Measurements from ENCODE around the gene TMEM131. TPM values are rescaled to one million over a fixed set of nuclear protein-coding genes. Genes with fewer than 3 reads are reported as not detected.

TMEM131 gene
- total RNA-seq, 2 donors from 2014 or later: 49.5 to 52.0 TPM

DNA sequence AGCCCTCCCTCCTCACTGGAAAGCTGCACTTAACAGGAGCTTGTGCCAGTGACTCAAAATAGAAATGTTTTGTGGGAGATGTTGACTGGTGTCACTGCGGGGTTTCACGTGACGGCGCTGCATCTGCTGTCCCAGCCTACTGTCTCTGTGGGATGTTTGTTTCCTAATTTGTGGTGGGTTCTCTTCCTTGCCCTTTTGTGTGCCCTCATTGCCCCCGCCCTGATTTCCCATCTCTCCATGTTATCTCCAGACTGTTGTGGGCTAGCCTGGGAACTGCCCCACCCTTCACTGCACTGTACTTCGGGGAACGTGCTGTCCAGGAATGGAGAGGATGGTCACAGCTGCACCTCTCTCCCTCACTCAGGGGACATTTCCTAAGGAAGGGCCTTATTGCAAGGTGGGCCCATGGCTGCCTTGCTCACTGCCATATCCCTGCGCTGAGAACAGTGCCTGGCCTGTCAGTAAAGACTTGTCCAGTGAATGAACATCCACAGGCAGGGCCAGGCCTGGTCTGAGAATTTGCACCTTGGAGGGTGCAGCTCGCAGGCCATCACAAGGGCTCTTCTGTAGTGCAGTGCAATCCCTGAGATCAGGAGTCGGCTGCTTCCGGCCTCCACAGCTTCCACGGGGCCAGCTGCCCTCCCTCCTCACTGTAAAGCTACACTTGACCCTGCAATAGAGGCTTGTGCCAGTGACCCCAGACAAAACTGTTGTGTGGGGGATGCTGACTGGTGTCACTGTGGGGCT is 264.3 kb downstream of the TMEM131 start:
- Histone ChIP-seq H3K27me3 (replicated peaks; ENCODE audit: insufficient read depth) (no peaks in the 10 kb centered on the region), H3K9me3 (peaks cover 9% of the 10 kb centered on the region), H3K36me3 (no peaks in the 10 kb centered on the region), H3K4me1 (ENCODE audit: control insufficient read depth in 1 of 2, low read depth in 2 of 2) (peaks cover 0 to 10% of the 10 kb centered on the region in 2 donors), H3K27ac (no peak overlapping the region), H3K4me3 (no peak overlapping the region)
- ATAC-seq (ENCODE audit: insufficient number of reproducible peaks, low FRiP score, low read depth) (no peak), DNase-seq (ENCODE audit: low spot score) (no peak)
- TF ChIP-seq CTCF (IDR thresholded peaks at IDR 0.05): no peak

DNA sequence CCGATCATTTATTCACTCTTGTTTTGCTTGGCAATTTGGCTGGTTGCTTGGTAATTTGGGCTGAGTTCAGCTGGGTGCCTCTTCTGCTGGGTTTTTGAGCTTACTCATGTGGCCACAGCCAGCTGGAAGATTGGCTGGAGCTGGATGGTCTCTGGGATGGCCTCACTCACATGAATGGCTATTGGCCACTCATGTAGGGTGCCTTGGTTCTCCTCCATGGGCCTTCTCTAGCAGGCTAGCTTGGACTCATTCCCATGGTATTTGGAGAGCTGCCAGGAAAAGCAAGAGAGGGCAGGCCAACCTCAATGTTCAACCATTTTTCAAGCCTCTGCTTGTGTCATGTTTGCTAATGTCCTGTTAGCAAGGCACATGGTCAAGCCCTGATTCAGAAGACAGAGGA is 265.5 kb downstream of the TMEM131 start:
- Histone ChIP-seq H3K27ac (no peak overlapping the region), H3K4me1 (ENCODE audit: control insufficient read depth in 1 of 2, low read depth in 2 of 2) (peaks cover 0 to 10% of the 10 kb centered on the region in 2 donors), H3K36me3 (no peaks in the 10 kb centered on the region), H3K9me3 (peaks cover 9% of the 10 kb centered on the region), H3K27me3 (replicated peaks; ENCODE audit: insufficient read depth) (no peaks in the 10 kb centered on the region), H3K4me3 (no peak overlapping the region)
- no peak for ATAC-seq (ENCODE audit: insufficient number of reproducible peaks, low FRiP score, low read depth)
- DNase-seq (ENCODE audit: low spot score): no peak
- TF ChIP-seq CTCF (IDR thresholded peaks at IDR 0.05): no peak

DNA sequence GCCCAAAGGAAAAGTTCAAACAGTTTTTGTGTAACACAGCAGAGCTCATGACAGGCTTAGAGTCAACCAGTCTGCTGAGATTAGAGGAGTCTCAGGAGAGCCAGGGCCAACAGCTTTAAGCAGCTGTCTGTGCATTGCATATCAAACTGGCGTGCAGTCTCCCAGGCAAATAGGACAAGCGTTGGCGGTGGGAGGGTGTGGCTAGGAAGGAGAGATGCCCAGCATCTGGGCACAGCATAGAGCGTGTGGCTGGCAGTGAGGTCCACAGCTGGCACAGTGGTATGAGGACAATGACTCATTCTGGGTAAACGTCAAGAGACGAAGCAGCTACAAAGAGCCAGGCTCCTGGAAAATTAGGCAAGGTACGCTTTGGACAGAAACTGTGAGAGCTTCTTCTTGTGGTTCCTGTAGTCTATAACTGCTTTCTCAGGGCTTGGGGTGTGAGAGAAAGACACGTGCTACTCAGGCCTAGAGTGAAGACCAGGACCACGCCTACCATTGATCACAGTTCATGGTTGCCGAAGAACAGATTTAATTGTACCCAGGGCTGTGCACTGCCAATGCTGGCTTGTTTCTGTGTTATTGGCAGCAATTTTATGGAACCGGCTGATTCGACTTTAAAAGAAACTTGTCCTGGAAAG is 267.5 kb downstream of the TMEM131 start:
- ATAC-seq (ENCODE audit: insufficient number of reproducible peaks, low FRiP score, low read depth) (no peak), DNase-seq (ENCODE audit: low spot score) (no peak)
- no peaks in the 10 kb centered on the region for H3K36me3 ChIP-seq
- H3K4me1 ChIP-seq (ENCODE audit: control insufficient read depth in 1 of 2, low read depth in 2 of 2): peaks cover 0 to 10% of the 10 kb centered on the region in 2 donors
- H3K27me3 ChIP-seq (replicated peaks; ENCODE audit: insufficient read depth): no peaks in the 10 kb centered on the region
- no peak overlapping the region for H3K4me3 ChIP-seq
- no peak overlapping the region for H3K27ac ChIP-seq
- TF ChIP-seq CTCF (IDR thresholded peaks at IDR 0.05): no peak
- peaks cover 9% of the 10 kb centered on the region for H3K9me3 ChIP-seq

DNA sequence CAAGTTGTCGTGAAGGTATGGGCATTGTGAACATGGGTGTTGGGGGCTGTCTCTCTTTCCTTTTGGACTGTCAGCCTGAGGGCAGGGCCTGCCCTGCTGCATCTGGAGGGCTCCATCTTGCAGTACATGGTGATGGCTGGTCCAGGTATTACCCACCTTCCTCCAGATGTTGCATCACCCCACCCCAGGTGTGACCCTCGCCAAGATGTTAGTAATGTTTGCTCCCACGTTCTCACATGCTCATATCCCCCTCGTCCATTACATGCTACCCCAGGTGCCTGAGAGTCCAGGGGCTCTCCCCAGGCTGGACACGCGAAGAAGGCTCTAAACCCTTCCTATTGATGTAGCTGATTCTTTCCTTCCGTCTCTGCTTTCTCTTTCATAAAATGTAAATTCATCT is 268.5 kb downstream of the TMEM131 start:
- H3K36me3 ChIP-seq: no peaks in the 10 kb centered on the region
- peaks cover 9% of the 10 kb centered on the region for H3K9me3 ChIP-seq
- ATAC-seq (ENCODE audit: insufficient number of reproducible peaks, low FRiP score, low read depth) (no peak), DNase-seq (ENCODE audit: low spot score) (no peak)
- H3K27ac ChIP-seq: no peak overlapping the region
- H3K4me3 ChIP-seq: no peak overlapping the region
- peaks cover 0 to 10% of the 10 kb centered on the region in 2 donors for H3K4me1 ChIP-seq (ENCODE audit: control insufficient read depth in 1 of 2, low read depth in 2 of 2)
- TF ChIP-seq CTCF (IDR thresholded peaks at IDR 0.05): no peak
- H3K27me3 ChIP-seq (replicated peaks; ENCODE audit: insufficient read depth): no peaks in the 10 kb centered on the region

- Histone ChIP-seq H3K4me3 (no peak overlapping the region), H3K36me3 (no peaks in the 10 kb centered on the region), H3K27me3 (replicated peaks; ENCODE audit: insufficient read depth) (no peaks in the 10 kb centered on the region), H3K4me1 (ENCODE audit: control insufficient read depth in 1 of 2, low read depth in 2 of 2) (peaks cover 0 to 10% of the 10 kb centered on the region in 2 donors), H3K9me3 (peaks cover 9% of the 10 kb centered on the region), H3K27ac (no peak overlapping the region)
- DNase-seq (ENCODE audit: low spot score) (no peak), ATAC-seq (ENCODE audit: insufficient number of reproducible peaks, low FRiP score, low read depth) (no peak)
- TF ChIP-seq CTCF (IDR thresholded peaks at IDR 0.05): no peak
Measured at GRCh38 chr2:97726261-97727064, 269.3 kb downstream of the TMEM131 start.

Data from thoracic aorta (tissue), 2 donors.